AG08396 (cell line): ENCODE measurements around the gene SLC27A2.

Experiments
- DNase-seq: peaks from one replicate; pipeline ENCODE4 v3.0.0; 2012; ENCODE audit warnings: low spot score, mixed read lengths

Gene SLC27A2

GRCh38 chr15:50190723-50191122 lies 8.7 kb downstream of the SLC27A2 start:
- no peak for DNase-seq

DNA sequence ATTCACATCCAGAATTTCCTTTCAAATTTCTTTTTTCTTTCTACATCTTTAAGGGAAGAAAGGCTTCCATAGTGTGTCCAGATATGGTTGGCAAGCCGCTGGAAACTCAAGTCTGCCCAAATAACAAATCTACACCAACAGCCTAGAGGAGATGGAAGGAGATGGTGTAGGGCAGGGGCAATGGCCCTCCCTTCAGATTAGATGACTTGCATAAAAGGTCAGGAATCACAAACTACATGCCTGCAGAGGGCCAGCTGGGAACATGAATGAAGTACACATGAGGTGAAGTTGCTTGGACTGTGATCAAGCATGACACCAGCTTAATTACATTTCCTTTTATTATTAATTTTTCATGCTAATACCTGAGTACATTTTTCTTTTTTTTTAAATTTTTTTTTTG lies 10.2 kb downstream of the SLC27A2 start:
- DNase-seq, result no peak

GRCh38 chr15:50192926-50193620 lies 11.1 kb downstream of the SLC27A2 start:
- DNase-seq, result no peak

DNA sequence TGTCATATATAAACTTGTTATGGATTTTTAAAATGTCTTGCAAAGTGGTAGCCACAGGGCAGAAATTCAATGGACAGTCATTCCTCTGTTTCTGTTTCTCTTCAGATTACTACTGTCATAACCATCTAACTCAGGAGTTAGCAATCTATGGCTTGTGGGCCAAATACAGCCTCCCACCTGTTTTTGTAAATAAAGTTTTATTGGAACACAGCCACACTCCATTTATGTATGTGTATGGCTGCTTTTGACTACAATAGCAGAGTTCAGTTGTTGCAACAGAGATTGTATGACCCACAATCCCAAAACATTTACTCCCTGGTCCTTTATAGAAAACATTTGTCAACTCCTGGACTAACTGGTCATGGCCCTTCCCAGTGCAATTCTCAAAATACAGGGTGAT lies 20.0 kb downstream of the SLC27A2 start:
- no peak for DNase-seq

DNA sequence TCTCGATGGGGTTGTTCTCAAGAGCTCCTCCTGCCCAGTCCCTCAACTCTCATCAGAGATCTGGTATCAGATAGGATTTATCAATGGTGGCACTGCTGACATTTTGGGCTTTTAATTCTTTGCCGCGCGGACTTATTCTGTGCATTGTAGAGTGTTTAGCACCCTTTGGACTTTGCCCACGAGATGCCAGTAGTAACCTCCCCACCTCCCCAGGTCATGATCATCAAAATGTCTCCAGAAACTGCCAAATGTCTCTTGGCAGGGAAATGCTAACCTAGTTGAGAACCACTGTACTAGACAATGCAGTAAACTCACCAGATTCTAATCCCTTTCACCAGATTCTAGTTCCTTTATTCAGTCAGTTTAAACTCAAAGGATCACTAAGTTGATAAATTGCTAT lies 24.0 kb downstream of the SLC27A2 start:
- no peak for DNase-seq

DNA sequence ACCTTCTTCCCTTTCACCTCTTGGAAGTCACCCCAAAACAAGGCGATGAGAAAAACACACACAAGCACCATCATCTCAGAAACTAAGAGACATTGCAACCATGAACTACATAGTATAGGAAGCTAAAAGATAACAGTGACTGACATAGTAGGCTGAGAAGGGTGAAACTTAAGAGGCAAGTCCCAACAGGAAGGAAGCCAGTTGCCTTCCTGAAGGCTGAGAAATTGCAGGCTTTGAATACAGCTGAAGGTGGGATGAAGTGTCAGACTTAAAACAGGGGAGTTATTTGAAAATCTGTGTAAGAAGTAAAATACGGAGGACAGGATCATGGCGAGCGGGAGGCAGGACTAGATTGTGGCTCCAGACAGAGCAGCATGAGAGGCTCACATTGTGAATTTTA lies 27.8 kb downstream of the SLC27A2 start:
- no peak for DNase-seq

DNA sequence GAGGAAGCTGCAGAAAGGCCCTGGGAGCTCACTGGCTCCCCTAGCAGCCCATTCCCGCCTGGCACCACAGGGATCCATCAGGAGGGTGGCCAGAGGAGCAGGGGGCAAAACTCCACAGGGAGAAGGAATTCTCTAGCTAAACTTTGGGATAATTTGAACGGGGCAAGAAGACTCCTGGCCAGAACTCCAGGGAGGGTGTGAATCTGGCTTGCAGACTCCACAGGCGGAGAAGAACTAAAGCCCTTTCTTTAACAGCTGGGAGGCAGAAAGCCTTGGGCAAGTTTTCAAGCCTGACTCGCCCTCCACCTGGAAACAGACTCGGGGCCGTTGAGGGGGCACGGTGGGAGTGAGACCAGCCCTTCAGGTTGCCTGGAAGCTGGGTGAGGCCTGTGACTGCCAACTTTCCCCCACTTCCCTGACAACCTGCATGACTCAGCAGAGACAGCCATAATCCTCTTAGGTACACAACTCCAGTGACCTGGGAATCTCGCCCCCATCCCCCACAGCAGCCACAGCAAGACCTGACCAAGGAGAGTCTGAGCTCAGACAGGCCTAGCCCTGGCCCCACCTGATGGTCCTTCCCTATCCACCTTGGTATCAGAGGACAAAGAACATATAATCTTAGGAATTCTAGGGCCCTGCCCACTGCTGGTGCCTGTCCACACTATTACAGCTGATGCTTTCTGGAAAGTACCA lies 28.6 kb downstream of the SLC27A2 start:
- no peak for DNase-seq

DNA sequence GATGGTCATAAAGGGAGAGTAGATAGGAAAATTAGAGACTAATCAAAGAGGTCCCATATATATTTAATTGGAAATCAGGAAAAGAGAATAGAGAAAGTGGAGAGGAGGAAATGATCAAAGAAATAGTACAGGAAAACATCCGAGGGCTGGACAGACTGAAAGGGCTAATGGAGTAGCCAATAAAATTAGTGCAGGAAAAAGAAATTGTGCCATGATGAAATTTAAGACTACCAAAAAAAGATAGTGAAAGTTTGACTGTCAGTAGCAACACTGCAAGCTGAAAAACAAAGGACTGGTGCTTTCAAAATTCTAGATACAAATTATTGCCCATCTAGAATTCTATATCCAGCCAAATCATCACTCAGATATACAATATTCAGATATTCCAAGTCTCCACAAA lies 36.3 kb downstream of the SLC27A2 start:
- no peak for DNase-seq

GRCh38 chr15:50218691-50219090 lies 36.7 kb downstream of the SLC27A2 start:
- DNase-seq, result no peak

GRCh38 chr15:50219820-50220219 lies 37.8 kb downstream of the SLC27A2 start:
- no peak for DNase-seq

DNA sequence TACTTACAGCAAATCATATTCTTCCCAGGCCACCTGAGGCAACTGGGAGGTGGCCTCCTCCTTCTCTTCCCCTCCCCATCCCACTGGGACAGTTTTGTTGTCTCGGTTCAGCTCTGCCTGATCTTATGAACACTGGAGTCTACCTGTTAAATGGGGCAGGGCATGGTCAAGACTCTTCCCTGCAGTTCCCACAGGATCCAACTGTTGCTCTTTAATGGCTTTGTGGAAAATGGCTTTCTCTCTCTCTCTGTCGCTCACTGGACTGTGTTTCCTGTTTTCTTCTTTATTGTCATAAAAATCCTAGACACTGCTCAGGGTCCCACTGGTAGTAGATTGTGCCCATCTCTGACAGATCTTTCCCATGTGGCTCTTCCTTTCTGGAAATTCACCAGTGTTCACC lies 40.2 kb downstream of the SLC27A2 start:
- DNase-seq, result no peak

DNA sequence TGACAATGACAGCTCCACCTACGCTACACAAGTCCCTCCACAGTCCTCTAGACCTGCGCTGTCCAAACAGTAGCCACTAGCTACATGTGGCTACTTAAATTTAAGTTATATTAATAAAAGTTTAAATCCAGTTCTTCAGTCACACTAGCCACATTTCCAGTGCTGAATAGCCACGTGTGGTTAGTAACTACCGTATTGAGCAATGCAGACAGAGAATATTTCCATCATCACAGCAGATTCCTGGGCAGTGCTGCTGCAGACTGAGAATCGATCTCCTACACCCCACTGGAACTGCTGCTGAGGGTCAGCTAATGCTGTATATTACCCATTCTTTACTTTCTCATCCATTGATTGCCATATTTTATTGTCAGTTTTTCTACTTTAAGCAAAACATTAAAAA lies 42.6 kb downstream of the SLC27A2 start:
- peak; percentile 35 for DNase-seq

DNA sequence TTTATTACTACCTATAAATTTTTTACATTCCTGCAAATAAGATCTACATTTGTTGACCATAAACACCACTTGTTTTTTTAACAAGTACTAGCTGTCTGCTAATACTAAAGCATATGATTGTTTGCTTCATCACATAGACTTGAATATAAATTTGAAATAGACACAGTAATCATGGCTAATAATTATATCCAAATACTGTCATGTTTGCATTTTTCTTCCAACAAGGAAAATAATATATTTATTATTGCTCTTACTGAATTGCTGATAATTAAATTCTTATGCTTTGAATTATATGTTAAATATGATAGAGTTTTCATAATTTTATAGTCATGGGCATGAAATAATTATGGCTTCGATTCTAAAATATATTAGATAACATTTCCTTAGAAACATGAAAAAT lies 43.1 kb downstream of the SLC27A2 start:
- DNase-seq, result no peak

DNA sequence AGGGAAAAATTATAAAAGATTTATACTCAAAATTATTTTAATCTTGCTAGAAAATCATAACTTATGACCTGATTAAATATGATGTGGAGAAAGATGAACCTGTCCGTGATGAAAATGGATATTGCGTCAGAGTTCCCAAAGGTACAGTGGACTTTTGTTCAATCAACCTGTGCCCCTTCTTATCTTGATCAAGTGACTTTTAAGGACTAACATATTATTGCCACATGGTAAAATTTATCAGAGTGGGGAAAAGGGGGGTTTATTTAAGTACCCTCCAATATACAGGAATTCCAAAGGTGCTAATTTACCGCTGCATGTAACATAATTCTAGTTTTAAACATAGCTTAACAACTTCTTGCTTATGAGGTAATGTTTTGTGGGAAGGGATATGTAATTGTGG lies 43.9 kb downstream of the SLC27A2 start:
- DNase-seq, result no peak

DNA sequence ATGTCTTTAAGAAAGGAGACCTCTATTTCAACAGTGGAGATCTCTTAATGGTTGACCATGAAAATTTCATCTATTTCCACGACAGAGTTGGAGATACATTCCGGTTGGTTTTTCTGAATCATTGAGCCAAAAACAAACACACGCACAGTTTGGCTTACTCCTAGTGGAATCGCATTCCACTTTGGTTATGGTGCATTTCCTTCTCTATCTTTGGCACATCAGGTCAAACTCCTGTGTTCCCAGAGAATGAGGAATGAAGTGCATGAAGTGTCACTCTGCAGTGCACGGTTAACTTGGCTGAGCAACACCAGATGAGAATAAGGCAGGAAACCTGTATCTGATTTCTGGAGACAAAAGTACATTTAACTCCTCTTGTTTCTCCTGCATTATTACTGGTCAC lies 45.1 kb downstream of the SLC27A2 start:
- DNase-seq, result peak; percentile 70

DNA sequence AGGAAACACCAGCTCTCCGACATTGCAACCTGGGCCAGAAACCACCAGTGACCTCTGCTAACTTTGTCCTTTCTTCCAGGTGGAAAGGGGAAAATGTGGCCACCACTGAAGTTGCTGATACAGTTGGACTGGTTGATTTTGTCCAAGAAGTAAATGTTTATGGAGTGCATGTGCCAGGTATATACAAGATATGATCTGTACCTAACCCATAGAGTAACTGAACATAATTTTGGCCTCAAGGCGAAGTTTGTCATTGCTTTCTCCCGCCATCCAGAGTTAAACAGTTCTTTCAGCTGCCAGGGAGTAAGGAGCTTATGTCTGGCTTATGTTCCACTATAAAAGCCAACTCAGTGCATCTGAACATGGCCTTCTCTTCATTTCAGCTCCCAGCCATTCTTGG lies 46.9 kb downstream of the SLC27A2 start:
- no peak for DNase-seq

DNA sequence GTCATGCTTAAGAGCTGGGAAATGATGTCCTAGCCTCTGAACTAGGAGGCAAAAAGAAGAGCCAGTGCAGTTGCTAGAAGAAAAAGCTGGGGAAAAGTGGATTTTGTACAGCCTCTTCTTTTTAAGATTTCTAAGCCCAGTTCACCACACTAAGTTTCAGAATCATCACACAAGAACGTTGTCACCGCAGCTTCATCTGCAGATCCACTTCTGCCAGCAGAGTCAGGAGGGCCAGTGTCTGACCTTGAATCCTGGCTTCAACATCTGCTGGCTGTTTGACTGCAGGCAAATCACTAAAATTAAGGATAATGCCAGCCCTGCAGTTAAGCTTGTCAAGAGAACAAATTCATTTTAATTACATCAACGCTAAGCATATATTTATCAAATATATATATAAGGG lies 47.3 kb downstream of the SLC27A2 start:
- DNase-seq, result no peak

DNA sequence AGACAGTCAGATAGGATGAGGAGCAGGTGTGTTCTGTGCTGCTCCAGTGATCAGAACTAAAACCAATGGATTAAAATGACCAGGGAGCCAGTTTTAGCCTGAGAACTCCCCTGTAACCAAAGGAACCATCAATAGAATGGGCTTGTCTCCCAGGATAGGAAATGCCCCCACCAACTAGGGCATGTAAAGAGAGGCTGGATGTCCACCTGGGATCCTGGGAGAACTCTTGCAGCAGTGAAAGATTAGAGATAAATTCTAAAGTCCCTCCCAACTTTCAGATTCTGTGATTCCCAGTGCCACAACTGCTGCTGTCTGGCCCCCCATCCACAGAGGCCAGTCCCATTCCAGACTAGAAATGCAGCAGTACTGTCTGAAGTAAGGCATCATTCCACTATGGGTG lies 49.8 kb downstream of the SLC27A2 start:
- no peak for DNase-seq

DNA sequence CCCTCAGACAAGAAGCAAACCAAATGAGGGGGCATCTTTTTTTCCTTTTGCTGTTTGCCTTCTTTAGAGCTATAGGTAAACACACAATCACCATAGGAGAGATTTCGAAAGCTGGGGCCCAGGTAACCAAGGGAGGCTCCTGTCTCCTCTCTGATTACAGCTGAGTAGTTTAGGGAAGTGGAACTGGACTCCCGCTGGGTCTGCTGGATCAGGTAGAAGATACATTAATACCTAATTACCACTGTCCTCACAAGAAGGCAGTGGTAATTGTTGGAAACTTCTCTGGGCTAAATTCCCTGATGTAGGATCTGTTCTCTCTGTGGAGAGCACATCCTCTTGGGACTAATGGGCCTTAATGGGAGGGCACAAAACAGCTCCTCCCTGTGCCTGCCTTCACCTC lies 50.8 kb downstream of the SLC27A2 start:
- no peak for DNase-seq

DNA sequence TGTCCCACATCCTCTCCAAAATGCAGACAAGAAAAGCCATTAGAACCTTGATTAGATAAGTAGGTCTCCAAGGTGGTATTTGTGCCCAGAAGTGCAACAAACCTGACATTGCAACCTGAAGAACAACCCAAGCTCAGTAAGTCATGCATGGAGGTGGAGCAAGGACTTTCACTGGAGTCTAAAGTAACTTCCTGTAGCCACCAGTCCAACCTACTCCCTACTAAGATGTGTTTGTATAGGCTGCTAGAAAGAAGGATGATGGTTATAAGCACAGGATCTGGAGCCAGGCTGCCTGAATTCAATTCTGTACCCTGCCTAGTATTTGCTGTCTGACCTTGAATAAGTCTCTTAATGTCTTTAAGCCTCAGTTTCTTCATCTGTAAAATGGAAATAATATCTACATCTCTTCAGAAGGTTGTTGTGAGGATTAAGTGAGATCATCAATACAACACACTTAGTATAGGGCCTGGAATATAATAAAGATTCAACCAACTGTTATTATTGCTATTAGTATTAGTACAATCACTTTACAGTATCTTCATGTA lies 51.3 kb downstream of the SLC27A2 start:
- DNase-seq, result no peak

- DNase-seq, result no peak
Observed at GRCh38 chr15:50234764-50235163, 52.8 kb downstream of the SLC27A2 start.

GRCh38 chr15:50235794-50236193 lies 53.8 kb downstream of the SLC27A2 start:
- no peak for DNase-seq

DNA sequence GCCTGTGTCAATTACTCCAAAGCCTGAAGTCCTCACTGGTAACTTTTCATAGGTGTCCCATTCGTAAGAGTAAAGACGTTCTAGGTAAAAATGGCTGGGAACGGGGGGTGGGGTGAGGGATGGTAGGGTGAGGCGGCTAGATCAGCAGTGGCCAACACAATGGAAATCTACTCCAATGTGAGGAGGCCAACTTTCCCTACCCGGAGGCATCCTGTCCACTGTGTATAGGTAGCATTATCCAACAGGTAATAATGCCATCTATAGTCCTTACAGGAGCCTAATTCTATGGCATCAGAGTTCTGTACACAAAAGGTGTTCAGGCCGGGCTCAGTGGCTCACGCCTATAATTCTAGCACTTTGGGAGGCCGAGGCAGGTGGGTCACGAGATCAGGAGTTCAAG lies 54.4 kb downstream of the SLC27A2 start:
- no peak for DNase-seq

DNA sequence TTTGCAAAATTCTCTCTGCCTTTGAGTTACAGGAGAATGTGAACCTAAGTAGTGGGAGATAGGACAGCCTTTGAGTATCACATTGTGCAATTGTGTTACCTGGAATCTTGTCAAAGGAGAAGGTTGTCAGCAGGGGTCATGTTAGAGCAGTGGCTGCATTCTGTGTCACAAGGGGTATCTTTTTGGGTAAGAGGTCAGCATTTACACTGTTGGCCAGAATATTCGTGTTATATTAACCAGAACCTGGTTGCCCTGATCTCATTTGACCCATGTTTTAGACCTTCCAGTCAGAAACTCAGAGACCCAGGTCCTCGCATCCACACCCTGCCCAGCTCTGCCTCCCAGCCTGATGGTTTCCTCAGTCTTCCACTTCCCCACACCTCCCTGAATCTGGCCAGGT lies 56.3 kb downstream of the SLC27A2 start:
- no peak for DNase-seq
